WTC11 (cell line): ENCODE measurements around the gene SCYGR8.

Experiments
- FOXJ3 ChIP-seq: sonication (generic); formaldehyde crosslinking; IDR thresholded peaks from 2 replicates; pipeline ENCODE4 v1.9.0; 2021; ENCODE audit warnings: missing genetic modification reagents, mild to moderate bottlenecking, borderline replicate concordance
- FOXP1 ChIP-seq: sonication (generic); formaldehyde crosslinking; IDR thresholded peaks from 2 replicates; pipeline ENCODE4 v1.8.0; 2022; ENCODE audit warnings: missing genetic modification reagents, mild to moderate bottlenecking, moderate library complexity, borderline replicate concordance
- NFYB ChIP-seq: sonication (generic); formaldehyde crosslinking; conservative IDR thresholded peaks from 2 replicates; pipeline ENCODE4 v1.8.0; 2022; ENCODE audit warnings: low read depth, missing genetic modification reagents
- NR3C1 ChIP-seq: sonication (generic); formaldehyde crosslinking; conservative IDR thresholded peaks from 2 replicates; pipeline ENCODE4 v1.8.1; 2023; ENCODE audit warnings: low read depth, mild to moderate bottlenecking, missing genetic modification reagents
- SOX15 ChIP-seq: fragments of 250-450 bp; sonication (Bioruptor Pico); IDR thresholded peaks from 2 replicates; pipeline ENCODE4 v1.9.0; 2021; ENCODE audit warnings: mild to moderate bottlenecking
- TP53 ChIP-seq: sonication (generic); formaldehyde crosslinking; IDR thresholded peaks from 2 replicates; pipeline ENCODE4 v1.8.1; 2023; ENCODE audit warnings: mild to moderate bottlenecking, missing genetic modification reagents
- USF2 ChIP-seq: sonication (generic); formaldehyde crosslinking; IDR thresholded peaks from 2 replicates; pipeline ENCODE4 v1.8.1; 2023; ENCODE audit warnings: mild to moderate bottlenecking, missing genetic modification reagents, moderate library complexity
- ZNF121 ChIP-seq: sonication (generic); formaldehyde crosslinking; IDR thresholded peaks from 2 replicates; pipeline ENCODE4 v1.8.0; 2023; ENCODE audit warnings: missing genetic modification reagents
- ZNF232 ChIP-seq: sonication (generic); formaldehyde crosslinking; IDR thresholded peaks from 2 replicates; pipeline ENCODE4 v1.8.0; 2022; ENCODE audit warnings: mild to moderate bottlenecking, missing genetic modification reagents
- ZNF512 ChIP-seq: sonication (generic); formaldehyde crosslinking; IDR thresholded peaks from 2 replicates; pipeline ENCODE4 v1.8.1; 2022; ENCODE audit warnings: missing genetic modification reagents, borderline replicate concordance
- TF ChIP-seq, protein P1 (sequence below): fragments of 200-600 bp; IDR thresholded peaks from 2 replicates; pipeline ENCODE4 v1.8.0; 2022; ENCODE audit warnings: antibody characterized with exemption
- TF ChIP-seq, protein P2 (sequence below): sonication (generic); formaldehyde crosslinking; IDR thresholded peaks from 2 replicates; pipeline ENCODE4 v1.8.0; 2022; ENCODE audit warnings: mild to moderate bottlenecking, missing genetic modification reagents
- TF ChIP-seq, protein P3 (sequence below): sonication (generic); formaldehyde crosslinking; conservative IDR thresholded peaks from 2 replicates; pipeline ENCODE4 v1.8.1; 2022; ENCODE audit warnings: mild to moderate bottlenecking, missing genetic modification reagents

DNA sequence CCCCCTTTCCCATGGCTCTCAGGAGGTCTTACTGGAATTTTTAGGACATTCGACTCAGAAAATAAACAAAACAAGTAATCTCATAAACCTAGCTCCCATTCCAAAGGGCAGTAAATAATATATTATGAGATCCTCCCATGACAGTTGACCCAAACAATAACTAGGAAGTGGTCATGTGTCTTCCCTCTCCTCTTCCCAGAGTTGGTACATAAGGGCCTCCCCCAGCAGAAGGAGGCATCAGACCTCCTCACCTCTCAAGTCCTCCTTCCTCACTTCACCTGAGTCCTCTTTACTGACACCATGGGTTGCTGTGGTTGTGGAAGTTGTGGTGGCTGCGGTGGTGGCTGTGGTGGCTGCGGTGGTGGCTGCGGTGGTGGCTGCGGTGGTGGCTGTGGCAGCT lies 17.7 kb upstream of the SCYGR8 start, which contains the start of gene SCYGR7:
- TF ChIP-seq, protein P1, sequence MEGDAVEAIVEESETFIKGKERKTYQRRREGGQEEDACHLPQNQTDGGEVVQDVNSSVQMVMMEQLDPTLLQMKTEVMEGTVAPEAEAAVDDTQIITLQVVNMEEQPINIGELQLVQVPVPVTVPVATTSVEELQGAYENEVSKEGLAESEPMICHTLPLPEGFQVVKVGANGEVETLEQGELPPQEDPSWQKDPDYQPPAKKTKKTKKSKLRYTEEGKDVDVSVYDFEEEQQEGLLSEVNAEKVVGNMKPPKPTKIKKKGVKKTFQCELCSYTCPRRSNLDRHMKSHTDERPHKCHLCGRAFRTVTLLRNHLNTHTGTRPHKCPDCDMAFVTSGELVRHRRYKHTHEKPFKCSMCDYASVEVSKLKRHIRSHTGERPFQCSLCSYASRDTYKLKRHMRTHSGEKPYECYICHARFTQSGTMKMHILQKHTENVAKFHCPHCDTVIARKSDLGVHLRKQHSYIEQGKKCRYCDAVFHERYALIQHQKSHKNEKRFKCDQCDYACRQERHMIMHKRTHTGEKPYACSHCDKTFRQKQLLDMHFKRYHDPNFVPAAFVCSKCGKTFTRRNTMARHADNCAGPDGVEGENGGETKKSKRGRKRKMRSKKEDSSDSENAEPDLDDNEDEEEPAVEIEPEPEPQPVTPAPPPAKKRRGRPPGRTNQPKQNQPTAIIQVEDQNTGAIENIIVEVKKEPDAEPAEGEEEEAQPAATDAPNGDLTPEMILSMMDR, result no peak
- TF ChIP-seq USF2, result no peak
- TF ChIP-seq, protein P2, sequence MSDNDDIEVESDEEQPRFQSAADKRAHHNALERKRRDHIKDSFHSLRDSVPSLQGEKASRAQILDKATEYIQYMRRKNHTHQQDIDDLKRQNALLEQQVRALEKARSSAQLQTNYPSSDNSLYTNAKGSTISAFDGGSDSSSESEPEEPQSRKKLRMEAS (CRISPR knock-in tag), result no peak
- no peak for TF ChIP-seq FOXJ3
- no peak for TF ChIP-seq ZNF121 (CRISPR knock-in tag)
- no peak for TF ChIP-seq NFYB
- no peak for TF ChIP-seq ZNF232
- TF ChIP-seq, protein P3, sequence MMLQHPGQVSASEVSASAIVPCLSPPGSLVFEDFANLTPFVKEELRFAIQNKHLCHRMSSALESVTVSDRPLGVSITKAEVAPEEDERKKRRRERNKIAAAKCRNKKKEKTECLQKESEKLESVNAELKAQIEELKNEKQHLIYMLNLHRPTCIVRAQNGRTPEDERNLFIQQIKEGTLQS, result no peak
- no peak for TF ChIP-seq FOXP1 (CRISPR knock-in tag)
- TF ChIP-seq ZNF512 (CRISPR knock-in tag), result no peak
- no peak for TF ChIP-seq SOX15 (CRISPR knock-in tag)
- no peak for TF ChIP-seq TP53 (CRISPR knock-in tag)
- no peak for TF ChIP-seq NR3C1 (CRISPR knock-in tag)
